ENCODE results near the gene ZNF831.

- no peak for TF ChIP-seq CTCF (IDR thresholded peaks at IDR 0.05; ENCODE audit: borderline replicate concordance, extremely low read depth, low read length, poor library complexity, severe bottlenecking)
- TF ChIP-seq EZH2 (IDR thresholded peaks at IDR 0.05; ENCODE audit: borderline replicate concordance, low read depth, low read length, severe bottlenecking) = no peak
Observed at GRCh38 chr20:59125332-59125731, 38.3 kb upstream of the ZNF831 start.
